ENCODE data around the gene EIF3M.

DNA sequence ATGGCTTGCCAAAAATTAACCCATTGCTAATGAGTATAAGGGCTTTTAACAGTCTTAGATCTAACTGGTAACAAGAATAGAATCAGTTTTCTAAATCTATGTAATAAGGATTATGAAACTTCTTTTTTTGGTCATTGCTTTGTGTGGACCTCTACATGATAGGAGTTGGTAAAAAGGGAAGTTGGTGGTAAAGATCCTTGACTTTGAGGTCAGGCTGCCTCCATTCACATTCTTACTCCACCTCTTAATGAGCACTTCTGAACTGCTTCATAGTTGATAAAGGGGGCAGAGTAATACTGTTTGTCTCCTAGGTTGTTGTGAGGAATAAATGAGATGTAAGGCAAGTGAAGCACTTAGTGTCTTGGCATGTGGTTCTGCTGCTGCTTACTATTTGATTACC is 10.6 kb downstream of the EIF3M start:
- TF ChIP-seq, protein P1, sequence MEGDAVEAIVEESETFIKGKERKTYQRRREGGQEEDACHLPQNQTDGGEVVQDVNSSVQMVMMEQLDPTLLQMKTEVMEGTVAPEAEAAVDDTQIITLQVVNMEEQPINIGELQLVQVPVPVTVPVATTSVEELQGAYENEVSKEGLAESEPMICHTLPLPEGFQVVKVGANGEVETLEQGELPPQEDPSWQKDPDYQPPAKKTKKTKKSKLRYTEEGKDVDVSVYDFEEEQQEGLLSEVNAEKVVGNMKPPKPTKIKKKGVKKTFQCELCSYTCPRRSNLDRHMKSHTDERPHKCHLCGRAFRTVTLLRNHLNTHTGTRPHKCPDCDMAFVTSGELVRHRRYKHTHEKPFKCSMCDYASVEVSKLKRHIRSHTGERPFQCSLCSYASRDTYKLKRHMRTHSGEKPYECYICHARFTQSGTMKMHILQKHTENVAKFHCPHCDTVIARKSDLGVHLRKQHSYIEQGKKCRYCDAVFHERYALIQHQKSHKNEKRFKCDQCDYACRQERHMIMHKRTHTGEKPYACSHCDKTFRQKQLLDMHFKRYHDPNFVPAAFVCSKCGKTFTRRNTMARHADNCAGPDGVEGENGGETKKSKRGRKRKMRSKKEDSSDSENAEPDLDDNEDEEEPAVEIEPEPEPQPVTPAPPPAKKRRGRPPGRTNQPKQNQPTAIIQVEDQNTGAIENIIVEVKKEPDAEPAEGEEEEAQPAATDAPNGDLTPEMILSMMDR (IDR thresholded peaks at IDR 0.05; ENCODE audit: low read depth, low read length) = no peak
- TF ChIP-seq EZH2phosphoT487 (IDR thresholded peaks at IDR 0.05; ENCODE audit: low read depth) = no peak
